ENCODE measurements around the gene PIGM. TPM values are rescaled to one million over a fixed set of nuclear protein-coding genes. Genes with fewer than 3 reads are reported as not detected.

The PIGM gene
- total RNA-seq, 1 experiment from 2014 or later = 4.4 TPM

GRCh38 chr1:160043543-160043942, 11.8 kb upstream of the PIGM start:
- DNase-seq (ENCODE audit: low spot score) = no peak
- Mint-ChIP-seq H3K27ac (no peak overlapping the region), H3K4me1 (peaks cover 21% of the 10 kb centered on the region), H3K27me3 (ENCODE audit: low read depth) (peaks cover 9% of the 10 kb centered on the region), H3K36me3 (no peaks in the 10 kb centered on the region), H3K9me3 (no peaks in the 10 kb centered on the region), H3K4me3 (no peak overlapping the region)
- POLR2A ChIA-PET = interaction anchor here (0.7 kb wide), 1 partner anchor 11 kb away, joined by 4 read pairs; no protein-coding TSS in a partner anchor
- ATAC-seq = no peak
- TF ChIP-seq NR2C2 (CRISPR knock-in tag; IDR thresholded peaks at IDR 0.05) (no peak), NFE2L1 (CRISPR knock-in tag; IDR thresholded peaks at IDR 0.05) (no peak), FOXP1 (CRISPR knock-in tag; IDR thresholded peaks at IDR 0.05; ENCODE audit: borderline replicate concordance) (no peak), ARID4B (CRISPR knock-in tag; IDR thresholded peaks at IDR 0.05; ENCODE audit: borderline replicate concordance) (no peak), ZNF423 (CRISPR knock-in tag; IDR thresholded peaks at IDR 0.05) (no peak), ATF6 (CRISPR knock-in tag; IDR thresholded peaks at IDR 0.05) (no peak), OVOL2 (CRISPR knock-in tag; IDR thresholded peaks at IDR 0.05; ENCODE audit: borderline replicate concordance) (no peak)
- CTCF ChIA-PET = interaction anchor here (0.9 to 31.0 kb wide), 6 partner anchors 8 to 150 kb away, joined by 3 to 978 read pairs (median 3); partner anchors contain the start of genes KCNJ10 and KCNJ9

DNA sequence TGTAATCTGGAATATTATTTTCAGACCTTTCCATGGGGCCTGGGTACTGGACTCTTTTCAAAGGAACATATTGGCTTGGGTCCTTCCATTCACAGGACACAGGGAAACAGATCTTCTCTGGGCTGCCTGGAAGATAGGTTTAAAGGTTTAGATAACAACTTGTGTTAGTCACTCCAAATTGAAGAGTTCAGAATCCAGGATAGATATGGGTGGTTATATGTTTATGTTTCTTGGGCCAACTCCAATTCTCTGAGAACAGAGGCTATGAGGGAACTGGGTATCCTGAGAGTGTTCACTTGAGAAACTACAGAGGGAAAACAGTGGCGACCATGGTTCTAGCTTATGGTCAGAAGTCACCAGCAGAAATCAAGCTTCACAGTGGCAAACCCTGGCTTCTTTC, 8.7 kb upstream of the PIGM start:
- Mint-ChIP-seq H3K9me3 (no peaks in the 10 kb centered on the region), H3K27me3 (ENCODE audit: low read depth) (peaks cover 17% of the 10 kb centered on the region), H3K27ac (no peak overlapping the region), H3K4me1 (no peaks in the 10 kb centered on the region), H3K36me3 (no peaks in the 10 kb centered on the region), H3K4me3 (no peak overlapping the region)
- ChIA-PET CTCF (interaction anchor here (0.9 to 31.0 kb wide), 4 partner anchors 8 to 35 kb away, joined by 3 to 978 read pairs (median 6); partner anchors contain the start of genes KCNJ10, KCNJ9 and PIGM), POLR2A (no interaction called here)
- DNase-seq (ENCODE audit: low spot score) (no peak), ATAC-seq (no peak)
- no peak for TF ChIP-seq ZBTB21 (CRISPR knock-in tag; IDR thresholded peaks at IDR 0.05; ENCODE audit: borderline replicate concordance)
- no peak for TF ChIP-seq USF1 (CRISPR knock-in tag; IDR thresholded peaks at IDR 0.05)
- TF ChIP-seq GRHL2 (CRISPR knock-in tag; IDR thresholded peaks at IDR 0.05; ENCODE audit: insufficient replicate concordance, severe bottlenecking) = no peak
- TF ChIP-seq, protein P1, sequence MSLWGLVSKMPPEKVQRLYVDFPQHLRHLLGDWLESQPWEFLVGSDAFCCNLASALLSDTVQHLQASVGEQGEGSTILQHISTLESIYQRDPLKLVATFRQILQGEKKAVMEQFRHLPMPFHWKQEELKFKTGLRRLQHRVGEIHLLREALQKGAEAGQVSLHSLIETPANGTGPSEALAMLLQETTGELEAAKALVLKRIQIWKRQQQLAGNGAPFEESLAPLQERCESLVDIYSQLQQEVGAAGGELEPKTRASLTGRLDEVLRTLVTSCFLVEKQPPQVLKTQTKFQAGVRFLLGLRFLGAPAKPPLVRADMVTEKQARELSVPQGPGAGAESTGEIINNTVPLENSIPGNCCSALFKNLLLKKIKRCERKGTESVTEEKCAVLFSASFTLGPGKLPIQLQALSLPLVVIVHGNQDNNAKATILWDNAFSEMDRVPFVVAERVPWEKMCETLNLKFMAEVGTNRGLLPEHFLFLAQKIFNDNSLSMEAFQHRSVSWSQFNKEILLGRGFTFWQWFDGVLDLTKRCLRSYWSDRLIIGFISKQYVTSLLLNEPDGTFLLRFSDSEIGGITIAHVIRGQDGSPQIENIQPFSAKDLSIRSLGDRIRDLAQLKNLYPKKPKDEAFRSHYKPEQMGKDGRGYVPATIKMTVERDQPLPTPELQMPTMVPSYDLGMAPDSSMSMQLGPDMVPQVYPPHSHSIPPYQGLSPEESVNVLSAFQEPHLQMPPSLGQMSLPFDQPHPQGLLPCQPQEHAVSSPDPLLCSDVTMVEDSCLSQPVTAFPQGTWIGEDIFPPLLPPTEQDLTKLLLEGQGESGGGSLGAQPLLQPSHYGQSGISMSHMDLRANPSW (CRISPR knock-in tag; conservative IDR thresholded peaks at IDR 0.05; ENCODE audit: low read depth) = no peak
- TF ChIP-seq ATF1 (CRISPR knock-in tag; IDR thresholded peaks at IDR 0.05) = no peak
- TF ChIP-seq GTF2I (CRISPR knock-in tag; conservative IDR thresholded peaks at IDR 0.05) = no peak
- TF ChIP-seq ZNF121 (CRISPR knock-in tag; IDR thresholded peaks at IDR 0.05) = no peak
- no peak for TF ChIP-seq TP53 (CRISPR knock-in tag; IDR thresholded peaks at IDR 0.05)
- TF ChIP-seq, protein P2, sequence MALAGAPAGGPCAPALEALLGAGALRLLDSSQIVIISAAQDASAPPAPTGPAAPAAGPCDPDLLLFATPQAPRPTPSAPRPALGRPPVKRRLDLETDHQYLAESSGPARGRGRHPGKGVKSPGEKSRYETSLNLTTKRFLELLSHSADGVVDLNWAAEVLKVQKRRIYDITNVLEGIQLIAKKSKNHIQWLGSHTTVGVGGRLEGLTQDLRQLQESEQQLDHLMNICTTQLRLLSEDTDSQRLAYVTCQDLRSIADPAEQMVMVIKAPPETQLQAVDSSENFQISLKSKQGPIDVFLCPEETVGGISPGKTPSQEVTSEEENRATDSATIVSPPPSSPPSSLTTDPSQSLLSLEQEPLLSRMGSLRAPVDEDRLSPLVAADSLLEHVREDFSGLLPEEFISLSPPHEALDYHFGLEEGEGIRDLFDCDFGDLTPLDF (CRISPR knock-in tag; IDR thresholded peaks at IDR 0.05) = no peak
- no peak for TF ChIP-seq FOXP4 (CRISPR knock-in tag; IDR thresholded peaks at IDR 0.05)
- TF ChIP-seq ELF4 (CRISPR knock-in tag; IDR thresholded peaks at IDR 0.05; ENCODE audit: low read depth) = no peak
- no peak for TF ChIP-seq ZNF671 (CRISPR knock-in tag; IDR thresholded peaks at IDR 0.05)
- no peak for TF ChIP-seq FOXK1 (CRISPR knock-in tag; IDR thresholded peaks at IDR 0.05)
